ENCODE data around the gene NCOA7. TPM values are rescaled to one million over a fixed set of nuclear protein-coding genes. Genes with fewer than 3 reads are reported as not detected.

Gene NCOA7
- total RNA-seq, 1 experiment from 2014 or later = 9.4 TPM

GRCh38 chr6:125843593-125843992 is 52.8 kb downstream of the NCOA7 start:
- H2BK12ac ChIP-seq (ENCODE audit: insufficient read length, low read depth, low read length) = no peak overlapping the region
- WGBS (ENCODE audit: extremely low coverage, insufficient read length, low lambda C conversion rate) = no CpG with 5 or more reads among the region's 1 CpG

More at GRCh38 chr6:125843593-125843992, 52.8 kb downstream of the NCOA7 start:
- no peak overlapping the region for H2BK20ac ChIP-seq (ENCODE audit: low read depth, low read length, poor library complexity, severe bottlenecking)
- no peak overlapping the region for H4K91ac ChIP-seq (ENCODE audit: insufficient read length, low read depth, low read length)
- H3T11ph ChIP-seq (ENCODE audit: low read length) = no peak overlapping the region
- peaks cover 0 to 2% (median 0%) of the 10 kb centered on the region in 3 experiments; a peak in 1 of 7 replicates for H3K36me3 Mint-ChIP-seq (ENCODE audit: insufficient read depth in 1 of 3, low read depth in 3 of 3)
- H2BK15ac ChIP-seq (ENCODE audit: low read depth, low read length) = no peak overlapping the region
- DNase-seq = no peak
- H2AFZ ChIP-seq (ENCODE audit: low read length) = no peak overlapping the region
- no peak overlapping the region for H3K9ac ChIP-seq (ENCODE audit: extremely low read depth, insufficient read length, low read length)
- H4K5ac ChIP-seq (ENCODE audit: insufficient read length, low read depth, low read length) = no peak overlapping the region
- H3K79me2 ChIP-seq (ENCODE audit: insufficient read depth, low read length) = no peaks in the 10 kb centered on the region
- H3K9me3 ChIP-seq (ENCODE audit: control insufficient read depth, low read depth, low read length) = no peaks in the 10 kb centered on the region
- no peaks in the 10 kb centered on the region for H3K27me3 ChIP-seq (ENCODE audit: insufficient read depth, low read length)
- H3K27me3 Mint-ChIP-seq (ENCODE audit: low read depth) = no peaks in the 10 kb centered on the region
- no peak overlapping the region for H3K4me3 Mint-ChIP-seq
- no peak overlapping the region for H3K14ac ChIP-seq (ENCODE audit: insufficient read depth, low read length)
- H3K27ac Mint-ChIP-seq = no peak overlapping the region
- no peaks in the 10 kb centered on the region for H3K79me1 ChIP-seq (ENCODE audit: insufficient read depth, low read depth, low read length, poor library complexity, severe bottlenecking)
- no peak overlapping the region for H3K4me2 ChIP-seq (ENCODE audit: insufficient read depth, insufficient read length, low read length)
- H4K20me1 ChIP-seq (ENCODE audit: control insufficient read depth, insufficient read depth, insufficient read length) = no peaks in the 10 kb centered on the region
- H3K23ac ChIP-seq (ENCODE audit: insufficient read length, low read depth, low read length) = no peak overlapping the region
- H3K18ac ChIP-seq (ENCODE audit: insufficient read length, low read depth, low read length) = no peak overlapping the region
- no peak overlapping the region for H3K56ac ChIP-seq (ENCODE audit: insufficient read length, low read depth, low read length)
- no peak overlapping the region for H3K4ac ChIP-seq (ENCODE audit: low read depth, low read length)
- H3K9me3 Mint-ChIP-seq = no peaks in the 10 kb centered on the region
- H4K8ac ChIP-seq (replicated peaks; ENCODE audit: insufficient read length, low read depth, low read length) = no peak overlapping the region
- H2BK120ac ChIP-seq (ENCODE audit: low read depth, low read length, poor library complexity, severe bottlenecking) = no peak overlapping the region
- H3K27ac ChIP-seq (ENCODE audit: insufficient read length, low read depth, low read length) = no peak overlapping the region
- H2AK5ac ChIP-seq (ENCODE audit: insufficient read length, low read length) = no peak overlapping the region
- peaks cover 3 to 4% of the 10 kb centered on the region in 2 experiments; a peak in 3 of 4 replicates for H3K4me1 Mint-ChIP-seq
- no peaks in the 10 kb centered on the region for H3K23me2 ChIP-seq (ENCODE audit: insufficient read length, low read depth, low read length, poor library complexity, severe bottlenecking)
- H3K4me1 ChIP-seq (ENCODE audit: insufficient read depth, low read length) = no peaks in the 10 kb centered on the region
- no peak for TF ChIP-seq CTCF (conservative IDR thresholded peaks at IDR 0.05)
- H2BK5ac ChIP-seq (ENCODE audit: insufficient read length, low read length) = no peak overlapping the region
